ENCODE measurements around the gene HBG1.

HBG1 gene

GRCh38 chr11:5286351-5286750, 36.7 kb upstream of the HBG1 start:
- no peak for DNase-seq (ENCODE audit: low read depth)

GRCh38 chr11:5285703-5286340, 36.2 kb upstream of the HBG1 start:
- no peak overlapping the region for H3K4me3 ChIP-seq (ENCODE audit: low read depth, low read length)
- DNase-seq (ENCODE audit: low read depth): no peak
- TF ChIP-seq CTCF (IDR thresholded peaks at IDR 0.05; ENCODE audit: low read depth, low read length): no peak
- no peak for TF ChIP-seq MAX (IDR thresholded peaks at IDR 0.05; ENCODE audit: low read depth, low read length)
- TF ChIP-seq POLR2A (IDR thresholded peaks at IDR 0.05; ENCODE audit: extremely low read depth, insufficient read length): no peak
- no peak for TF ChIP-seq MYC (IDR thresholded peaks at IDR 0.05; ENCODE audit: low read depth, low read length)

More at GRCh38 chr11:5286351-5286750, 36.7 kb upstream of the HBG1 start:
- H3K4me3 ChIP-seq (ENCODE audit: low read depth, low read length): no peak overlapping the region
- TF ChIP-seq MYC (IDR thresholded peaks at IDR 0.05; ENCODE audit: low read depth, low read length) (no peak), CTCF (IDR thresholded peaks at IDR 0.05; ENCODE audit: low read depth, low read length) (no peak)

- no peak for DNase-seq (ENCODE audit: low read depth)
- TF ChIP-seq MAX (IDR thresholded peaks at IDR 0.05; ENCODE audit: low read depth, low read length) (no peak), MYC (IDR thresholded peaks at IDR 0.05; ENCODE audit: low read depth, low read length) (no peak), CTCF (IDR thresholded peaks at IDR 0.05; ENCODE audit: low read depth, low read length) (no peak), POLR2A (IDR thresholded peaks at IDR 0.05; ENCODE audit: extremely low read depth, insufficient read length) (no peak)
- H3K4me3 ChIP-seq (ENCODE audit: low read depth, low read length): no peak overlapping the region
Observed at GRCh38 chr11:5284637-5285036, 35.0 kb upstream of the HBG1 start.

- TF ChIP-seq POLR2A (IDR thresholded peaks at IDR 0.05; ENCODE audit: extremely low read depth, insufficient read length) (no peak), MYC (IDR thresholded peaks at IDR 0.05; ENCODE audit: low read depth, low read length) (no peak), CTCF (IDR thresholded peaks at IDR 0.05; ENCODE audit: low read depth, low read length) (no peak), MAX (IDR thresholded peaks at IDR 0.05; ENCODE audit: low read depth, low read length) (no peak)
- H3K4me3 ChIP-seq (ENCODE audit: low read depth, low read length): no peak overlapping the region
- DNase-seq (ENCODE audit: low read depth): no peak
Observed at GRCh38 chr11:5283882-5284281, 34.2 kb upstream of the HBG1 start.

- TF ChIP-seq MAX (IDR thresholded peaks at IDR 0.05; ENCODE audit: low read depth, low read length): no peak
- TF ChIP-seq CTCF (IDR thresholded peaks at IDR 0.05; ENCODE audit: low read depth, low read length): no peak
- no peak for TF ChIP-seq MYC (IDR thresholded peaks at IDR 0.05; ENCODE audit: low read depth, low read length)
- no peak for TF ChIP-seq POLR2A (IDR thresholded peaks at IDR 0.05; ENCODE audit: extremely low read depth, insufficient read length)
- no peak for DNase-seq (ENCODE audit: low read depth)
- no peak overlapping the region for H3K4me3 ChIP-seq (ENCODE audit: low read depth, low read length)
Observed at GRCh38 chr11:5283086-5283485, 33.4 kb upstream of the HBG1 start.

GRCh38 chr11:5282628-5283027, 33.0 kb upstream of the HBG1 start:
- TF ChIP-seq POLR2A (IDR thresholded peaks at IDR 0.05; ENCODE audit: extremely low read depth, insufficient read length) (no peak), MAX (IDR thresholded peaks at IDR 0.05; ENCODE audit: low read depth, low read length) (no peak), CTCF (IDR thresholded peaks at IDR 0.05; ENCODE audit: low read depth, low read length) (no peak), MYC (IDR thresholded peaks at IDR 0.05; ENCODE audit: low read depth, low read length) (no peak)

More at GRCh38 chr11:5282628-5283027, 33.0 kb upstream of the HBG1 start:
- H3K4me3 ChIP-seq (ENCODE audit: low read depth, low read length): no peak overlapping the region
- no peak for DNase-seq (ENCODE audit: low read depth)
